VCaP (cell line): ENCODE results near the gene COL4A6.

Experiments
- H3K27ac ChIP-seq: fragments of 450-650 bp; 2 replicates; pipeline ENCODE4 v1.5.1; 2017
- TF ChIP-seq, protein P1 (sequence below): fragments of 450-650 bp; conservative IDR thresholded peaks from 2 replicates; pipeline ENCODE4 v1.5.1; 2017; ENCODE audit warnings: mild to moderate bottlenecking, moderate library complexity

Gene COL4A6

DNA sequence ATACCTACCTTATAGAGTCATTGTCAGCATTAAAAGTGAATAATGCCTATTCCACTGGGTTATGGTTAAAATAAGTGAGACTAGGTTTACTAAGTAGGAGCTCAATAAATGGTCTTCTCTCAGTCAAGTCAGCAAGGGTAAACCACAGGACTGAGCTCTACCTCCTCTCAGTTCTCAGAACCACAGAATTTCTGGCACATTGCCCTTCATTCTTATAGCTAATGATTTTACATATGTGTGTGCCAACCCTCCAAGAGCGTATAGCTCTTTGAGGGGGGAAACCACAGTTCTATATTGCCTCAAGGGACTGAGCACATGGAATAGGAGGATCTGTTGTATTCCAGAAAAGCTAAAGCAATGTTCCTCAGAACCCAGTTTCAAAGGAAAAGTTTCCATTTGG lies 221.8 kb downstream of the COL4A6 start:
- TF ChIP-seq, protein P1, sequence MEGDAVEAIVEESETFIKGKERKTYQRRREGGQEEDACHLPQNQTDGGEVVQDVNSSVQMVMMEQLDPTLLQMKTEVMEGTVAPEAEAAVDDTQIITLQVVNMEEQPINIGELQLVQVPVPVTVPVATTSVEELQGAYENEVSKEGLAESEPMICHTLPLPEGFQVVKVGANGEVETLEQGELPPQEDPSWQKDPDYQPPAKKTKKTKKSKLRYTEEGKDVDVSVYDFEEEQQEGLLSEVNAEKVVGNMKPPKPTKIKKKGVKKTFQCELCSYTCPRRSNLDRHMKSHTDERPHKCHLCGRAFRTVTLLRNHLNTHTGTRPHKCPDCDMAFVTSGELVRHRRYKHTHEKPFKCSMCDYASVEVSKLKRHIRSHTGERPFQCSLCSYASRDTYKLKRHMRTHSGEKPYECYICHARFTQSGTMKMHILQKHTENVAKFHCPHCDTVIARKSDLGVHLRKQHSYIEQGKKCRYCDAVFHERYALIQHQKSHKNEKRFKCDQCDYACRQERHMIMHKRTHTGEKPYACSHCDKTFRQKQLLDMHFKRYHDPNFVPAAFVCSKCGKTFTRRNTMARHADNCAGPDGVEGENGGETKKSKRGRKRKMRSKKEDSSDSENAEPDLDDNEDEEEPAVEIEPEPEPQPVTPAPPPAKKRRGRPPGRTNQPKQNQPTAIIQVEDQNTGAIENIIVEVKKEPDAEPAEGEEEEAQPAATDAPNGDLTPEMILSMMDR, result no peak
- H3K27ac ChIP-seq, result no peak overlapping the region

DNA sequence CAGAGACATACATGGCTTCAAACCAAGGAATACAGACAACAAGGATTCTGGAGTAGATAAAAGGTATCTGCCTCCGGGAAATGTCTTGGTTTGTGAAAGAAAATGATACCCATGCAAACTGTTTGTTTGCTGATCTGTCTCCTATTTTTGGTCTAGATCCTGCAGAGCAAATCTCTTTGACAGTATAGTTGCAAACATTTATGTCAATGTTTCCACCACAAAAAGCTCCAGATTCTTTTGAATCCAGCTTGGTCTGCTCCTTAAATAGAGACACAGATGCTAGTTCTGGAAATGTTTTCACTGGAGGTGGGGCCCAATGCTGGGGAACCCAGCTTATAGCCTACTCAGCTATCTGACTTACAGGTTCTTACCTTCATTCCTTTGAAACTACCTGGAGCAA lies 226.9 kb downstream of the COL4A6 start:
- H3K27ac ChIP-seq, result no peak overlapping the region
- TF ChIP-seq, protein P1, result no peak

DNA sequence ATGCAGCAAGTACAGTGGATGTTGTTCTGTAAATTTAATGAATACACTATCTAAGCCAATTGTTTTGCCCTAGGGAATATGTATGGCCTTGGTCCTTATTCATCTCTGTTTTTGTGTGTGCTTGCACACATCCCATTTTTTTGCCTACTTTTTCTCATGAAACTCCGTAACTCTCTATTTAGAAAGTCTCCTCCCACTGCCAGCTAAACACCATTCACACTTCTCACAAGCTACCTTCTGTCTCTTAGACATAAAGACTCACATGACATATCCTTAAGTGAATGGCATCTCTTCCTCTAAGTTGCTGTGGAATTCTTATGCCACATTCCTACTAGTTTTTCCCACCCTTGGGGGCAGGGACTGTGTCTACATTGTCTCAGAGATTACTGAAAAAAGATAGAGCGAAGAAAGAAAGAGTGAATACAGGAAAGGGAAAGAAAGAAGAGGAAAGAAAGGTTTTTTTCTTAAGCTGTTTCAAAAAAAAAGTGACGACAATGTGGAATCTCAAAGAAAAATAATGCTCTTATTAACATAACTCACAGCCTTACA lies 229.1 kb downstream of the COL4A6 start:
- TF ChIP-seq, protein P1, result no peak
- H3K27ac ChIP-seq, result no peak overlapping the region

DNA sequence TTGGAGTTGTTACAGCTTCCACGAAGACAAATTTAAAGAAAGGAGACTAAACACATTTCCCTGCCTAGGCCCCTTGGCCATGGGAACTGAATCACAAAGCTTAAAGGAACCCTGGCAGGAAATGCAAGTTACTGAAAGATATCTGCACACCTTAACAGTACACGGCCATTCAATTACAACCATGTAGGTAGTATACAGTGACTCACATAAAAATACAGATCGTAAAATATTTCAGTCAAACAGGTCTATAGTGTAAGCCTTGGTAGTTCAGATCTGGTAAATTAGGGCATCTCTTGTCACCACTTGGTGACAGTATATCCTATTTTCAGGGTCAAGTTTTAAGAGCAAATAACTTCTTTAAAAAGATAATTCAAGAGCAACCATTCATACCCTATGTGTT lies 234.7 kb downstream of the COL4A6 start:
- TF ChIP-seq, protein P1, result no peak
- H3K27ac ChIP-seq, result no peak overlapping the region

DNA sequence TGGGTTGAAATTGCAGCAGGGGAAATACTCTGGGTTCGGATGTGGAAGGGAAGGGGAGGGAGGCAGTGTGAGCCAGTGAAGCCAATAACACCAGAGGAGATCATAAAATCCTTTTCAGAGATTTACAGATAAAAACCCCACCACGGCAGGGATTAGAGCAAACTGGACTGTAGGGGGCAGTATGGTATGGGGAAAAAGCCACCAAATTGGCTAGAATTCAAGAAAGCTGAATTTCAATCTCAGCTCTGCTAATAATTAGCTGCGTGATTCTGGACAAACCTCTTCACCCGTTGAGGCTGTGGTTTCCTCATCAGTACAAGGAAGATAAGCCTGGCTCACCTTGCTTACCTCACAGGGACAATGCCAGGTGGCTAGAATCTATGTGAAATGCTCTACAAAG lies 238.5 kb downstream of the COL4A6 start:
- TF ChIP-seq, protein P1, result peak; percentile 40
- no peak overlapping the region for H3K27ac ChIP-seq

- TF ChIP-seq, protein P1, result no peak
Measured at GRCh38 chrX:108199041-108199440, 239.2 kb downstream of the COL4A6 start.

DNA sequence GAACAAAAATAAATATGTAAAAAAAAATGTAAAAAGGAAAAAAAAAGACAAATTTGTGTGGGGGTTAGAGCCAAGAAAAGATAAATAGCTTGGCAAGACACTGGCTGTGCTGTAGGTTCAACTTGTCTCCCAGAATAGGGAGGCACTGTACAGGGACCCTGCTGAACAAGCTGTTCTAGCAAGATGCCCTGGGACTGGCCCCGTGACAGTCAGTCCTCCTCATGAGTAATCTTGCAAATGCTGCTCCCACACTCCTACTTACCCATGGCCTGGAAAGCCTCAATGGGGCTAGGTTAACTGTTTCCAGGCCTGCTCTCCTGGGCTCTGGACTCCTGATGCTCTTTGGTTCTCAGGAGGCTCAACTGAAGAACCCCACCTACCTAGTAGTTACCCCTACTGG lies 239.8 kb downstream of the COL4A6 start:
- H3K27ac ChIP-seq, result no peak overlapping the region
- TF ChIP-seq, protein P1, result no peak

More at GRCh38 chrX:108199041-108199440, 239.2 kb downstream of the COL4A6 start:
- H3K27ac ChIP-seq, result no peak overlapping the region

DNA sequence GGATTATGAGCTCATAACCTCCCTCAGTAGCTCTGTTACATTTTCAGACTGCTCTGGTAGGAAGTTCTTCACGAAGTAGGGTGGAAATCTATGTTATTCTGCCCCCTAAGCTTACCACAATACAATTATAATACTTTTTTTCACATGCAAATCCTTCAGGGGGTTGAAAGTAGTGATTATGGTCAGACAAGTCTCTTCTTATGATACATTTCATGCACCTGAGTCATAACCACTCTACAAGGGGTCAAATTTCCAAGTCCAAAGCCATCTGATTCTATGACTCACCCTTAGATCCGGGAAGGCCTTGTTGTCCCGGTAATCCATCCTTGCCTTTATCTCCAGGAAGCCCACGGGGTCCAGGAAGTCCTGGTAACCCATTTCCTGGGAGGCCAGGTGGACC lies 251.4 kb downstream of the COL4A6 start:
- TF ChIP-seq, protein P1, result no peak

More for the DNA sequence above, 251.4 kb downstream of the COL4A6 start:
- H3K27ac ChIP-seq, result no peak overlapping the region
